NCI-H526 treated with DMSO at 0.1 percent for 48 hours (cell line): Measurements from ENCODE around the gene BIRC5.

ENCODE experiments used
- DNase-seq: peaks from one replicate; lab custom pipeline; 2025; lab: John Stamatoyannopoulos, UW

The BIRC5 gene

GRCh38 chr17:78256707-78257591 is 42.9 kb downstream of the BIRC5 start:
- DNase-seq, result no peak

GRCh38 chr17:78257810-78258322 is 43.8 kb downstream of the BIRC5 start:
- no peak for DNase-seq

GRCh38 chr17:78258323-78259191 is 44.5 kb downstream of the BIRC5 start:
- DNase-seq, result no peak

GRCh38 chr17:78259192-78259554 is 45.1 kb downstream of the BIRC5 start:
- DNase-seq, result no peak

- DNase-seq, result no peak
Observed at GRCh38 chr17:78263063-78263735, 49.1 kb downstream of the BIRC5 start.

- no peak for DNase-seq
Observed at GRCh38 chr17:78263736-78264340, 49.8 kb downstream of the BIRC5 start.

GRCh38 chr17:78264590-78264989 is 50.5 kb downstream of the BIRC5 start:
- DNase-seq, result no peak

GRCh38 chr17:78265121-78265520 is 51.1 kb downstream of the BIRC5 start:
- DNase-seq, result no peak

GRCh38 chr17:78266231-78266631 is 52.2 kb downstream of the BIRC5 start:
- no peak for DNase-seq

- no peak for DNase-seq
Observed at GRCh38 chr17:78266771-78267170, 52.7 kb downstream of the BIRC5 start.

- DNase-seq, result no peak
Observed at GRCh38 chr17:78267253-78268073, 53.4 kb downstream of the BIRC5 start.

- no peak for DNase-seq
Observed at GRCh38 chr17:78268191-78268874, 54.3 kb downstream of the BIRC5 start.

GRCh38 chr17:78268951-78269905 is 55.2 kb downstream of the BIRC5 start:
- no peak for DNase-seq

GRCh38 chr17:78269955-78270381 is 55.9 kb downstream of the BIRC5 start:
- DNase-seq, result no peak

- DNase-seq, result no peak
Observed at GRCh38 chr17:78271419-78272170, 57.5 kb downstream of the BIRC5 start.

- DNase-seq, result peak; percentile 26
Observed at GRCh38 chr17:78272181-78272913, 58.3 kb downstream of the BIRC5 start.

GRCh38 chr17:78272914-78273258 is 58.8 kb downstream of the BIRC5 start:
- no peak for DNase-seq

GRCh38 chr17:78273813-78274212 is 59.8 kb downstream of the BIRC5 start:
- DNase-seq, result no peak
